OCI-LY1 (cell line): ENCODE results near the gene NXNL2.

Source experiments
- H2AFZ ChIP-seq: fragments of 200-600 bp; sonication (generic), shearing (Covaris generic); 2 replicates; pipeline ENCODE4 v1.6.0; 2014; ENCODE audit warnings: antibody characterized with exemption, mild to moderate bottlenecking, low read length
- H3F3A ChIP-seq: fragments of 200-600 bp; sonication (generic), shearing (Covaris generic); 2 replicates; pipeline ENCODE4 v1.6.0; 2014; ENCODE audit warnings: mild to moderate bottlenecking, antibody characterized with exemption, low read length, moderate library complexity; ENCODE audit not compliant: insufficient read depth
- H3K27ac ChIP-seq: fragments of 200-600 bp; sonication (generic); 2 replicates; pipeline ENCODE4 v1.5.1; 2014; ENCODE audit warnings: low read length, mixed run types, mild to moderate bottlenecking, low read depth; ENCODE audit not compliant: poor library complexity, severe bottlenecking
- H3K27me3 ChIP-seq: fragments of 200-600 bp; sonication (generic); 2 replicates; pipeline ENCODE4 v1.6.0; 2014; ENCODE audit warnings: antibody characterized with exemption, mild to moderate bottlenecking, low read length, moderate library complexity; ENCODE audit not compliant: insufficient read depth
- H3K36me3 ChIP-seq: fragments of 200-600 bp; sonication (generic); 2 replicates; pipeline ENCODE4 v1.6.1; 2014; ENCODE audit warnings: mild to moderate bottlenecking, antibody characterized with exemption, low read length, moderate library complexity, mixed read lengths; ENCODE audit not compliant: insufficient read depth
- H3K4me1 ChIP-seq: fragments of 200-600 bp; sonication (generic); 2 replicates; pipeline ENCODE4 v1.5.1; 2014; ENCODE audit warnings: mild to moderate bottlenecking, low read length, moderate library complexity; ENCODE audit not compliant: insufficient read depth, severe bottlenecking
- H3K4me2 ChIP-seq: fragments of 200-600 bp; sonication (generic), shearing (Covaris generic); 2 replicates; pipeline ENCODE4 v1.6.1; 2014; ENCODE audit warnings: low read length
- H3K4me3 ChIP-seq: fragments of 200-600 bp; sonication (generic); 2 replicates; pipeline ENCODE4 v1.5.1; 2014; ENCODE audit warnings: low read length, low read depth, mild to moderate bottlenecking, mixed read lengths; ENCODE audit not compliant: poor library complexity, severe bottlenecking
- H3K79me2 ChIP-seq: fragments of 200-600 bp; shearing (Covaris generic); 2 replicates; pipeline ENCODE4 v1.6.1; 2016; ENCODE audit warnings: mixed run types, low read length, mixed read lengths; ENCODE audit not compliant: insufficient read depth
- H3K9ac ChIP-seq: fragments of 200-600 bp; sonication (generic), shearing (Covaris generic); 2 replicates; pipeline ENCODE4 v1.6.1; 2014; ENCODE audit warnings: mild to moderate bottlenecking, low read length, mixed read lengths
- H3K9me2 ChIP-seq: fragments of 200-600 bp; sonication (generic), shearing (Covaris generic); 2 replicates; pipeline ENCODE4 v1.6.1; 2014; ENCODE audit warnings: low read depth, mild to moderate bottlenecking, low read length, mixed read lengths
- H3K9me3 ChIP-seq: fragments of 200-600 bp; shearing (Covaris generic); 2 replicates; pipeline ENCODE4 v1.6.1; 2014; ENCODE audit warnings: low read length, mixed read lengths
- H4K20me1 ChIP-seq: fragments of 200-600 bp; sonication (generic), shearing (Covaris generic); 2 replicates; pipeline ENCODE4 v1.6.0; 2016; ENCODE audit warnings: mild to moderate bottlenecking, low read length; ENCODE audit not compliant: insufficient read depth
- CTCF ChIP-seq: fragments of 200-600 bp; sonication (generic), shearing (Covaris generic); IDR thresholded peaks from 2 replicates; pipeline ENCODE4 v1.5.1; 2017; ENCODE audit warnings: mild to moderate bottlenecking, antibody characterized with exemption, low read length, moderate library complexity, mixed read lengths
- EZH2 ChIP-seq: fragments of 200-600 bp; sonication (generic), shearing (Covaris generic); IDR thresholded peaks from 2 replicates; pipeline ENCODE4 v1.8.0; 2017; ENCODE audit warnings: borderline replicate concordance, mixed run types, mild to moderate bottlenecking, antibody characterized with exemption, low read length, moderate library complexity, mixed read lengths

Gene NXNL2

GRCh38 chr9:88530051-88530450, 4.9 kb upstream of the NXNL2 start:
- Histone ChIP-seq H3K4me2 (no peak overlapping the region), H4K20me1 (no peaks in the 10 kb centered on the region), H3K4me1 (no peaks in the 10 kb centered on the region), H3K27me3 (no peaks in the 10 kb centered on the region), H2AFZ (no peak overlapping the region), H3K79me2 (no peaks in the 10 kb centered on the region), H3K9ac (no peak overlapping the region), H3K9me2 (no peaks in the 10 kb centered on the region), H3K4me3 (no peak overlapping the region), H3K27ac (no peak overlapping the region), H3F3A (no peaks in the 10 kb centered on the region), H3K9me3 (no peaks in the 10 kb centered on the region), H3K36me3 (no peaks in the 10 kb centered on the region)
- TF ChIP-seq CTCF = no peak

DNA sequence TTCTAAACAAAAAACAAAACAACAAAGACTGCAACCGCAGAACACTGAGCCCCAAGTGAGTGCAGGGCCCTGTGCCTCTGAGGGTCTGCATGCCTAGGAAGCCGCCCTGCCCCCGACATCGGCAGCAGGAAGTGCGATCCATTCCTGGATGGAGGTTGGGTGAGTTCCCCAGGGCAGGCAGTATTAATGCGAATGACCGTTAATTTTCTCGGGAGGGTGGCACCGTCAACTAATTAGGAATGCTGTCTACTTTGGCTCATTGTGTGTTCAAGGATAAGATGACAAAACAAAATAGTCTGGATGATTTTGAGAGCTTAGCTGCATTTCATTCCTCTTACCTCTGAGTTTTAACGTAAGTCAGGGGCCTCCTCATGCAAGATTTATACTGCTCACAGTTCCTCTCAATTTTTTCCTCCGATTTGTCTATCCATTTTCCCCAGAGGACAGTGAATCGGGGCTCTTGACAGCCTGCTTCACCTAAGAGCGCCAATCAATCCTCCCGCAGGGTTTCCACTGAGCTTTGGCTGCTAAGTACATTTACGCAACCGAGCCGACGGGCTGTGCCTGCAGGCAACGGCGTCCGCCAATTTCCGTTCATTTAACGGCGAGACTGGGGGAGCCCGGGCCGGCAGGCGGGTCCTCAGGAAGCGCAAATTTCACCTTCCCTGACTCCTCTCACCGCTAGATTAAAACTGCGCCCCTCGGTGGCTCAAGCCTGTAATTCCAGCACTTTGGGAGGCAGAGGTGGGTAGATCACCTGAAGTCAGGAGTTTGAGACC, 2.9 kb upstream of the NXNL2 start:
- H2AFZ ChIP-seq = no peak overlapping the region
- no peak overlapping the region for H3K4me3 ChIP-seq
- no peaks in the 10 kb centered on the region for H3K4me1 ChIP-seq
- H3K9me2 ChIP-seq = no peaks in the 10 kb centered on the region
- no peak overlapping the region for H3K27ac ChIP-seq
- H3K9ac ChIP-seq = no peak overlapping the region
- H3K4me2 ChIP-seq = no peak overlapping the region
- no peaks in the 10 kb centered on the region for H3K9me3 ChIP-seq
- H4K20me1 ChIP-seq = no peaks in the 10 kb centered on the region
- H3K36me3 ChIP-seq = no peaks in the 10 kb centered on the region
- no peaks in the 10 kb centered on the region for H3K79me2 ChIP-seq
- TF ChIP-seq CTCF = no peak
- TF ChIP-seq EZH2 = no peak
- no peaks in the 10 kb centered on the region for H3F3A ChIP-seq
- no peaks in the 10 kb centered on the region for H3K27me3 ChIP-seq

DNA sequence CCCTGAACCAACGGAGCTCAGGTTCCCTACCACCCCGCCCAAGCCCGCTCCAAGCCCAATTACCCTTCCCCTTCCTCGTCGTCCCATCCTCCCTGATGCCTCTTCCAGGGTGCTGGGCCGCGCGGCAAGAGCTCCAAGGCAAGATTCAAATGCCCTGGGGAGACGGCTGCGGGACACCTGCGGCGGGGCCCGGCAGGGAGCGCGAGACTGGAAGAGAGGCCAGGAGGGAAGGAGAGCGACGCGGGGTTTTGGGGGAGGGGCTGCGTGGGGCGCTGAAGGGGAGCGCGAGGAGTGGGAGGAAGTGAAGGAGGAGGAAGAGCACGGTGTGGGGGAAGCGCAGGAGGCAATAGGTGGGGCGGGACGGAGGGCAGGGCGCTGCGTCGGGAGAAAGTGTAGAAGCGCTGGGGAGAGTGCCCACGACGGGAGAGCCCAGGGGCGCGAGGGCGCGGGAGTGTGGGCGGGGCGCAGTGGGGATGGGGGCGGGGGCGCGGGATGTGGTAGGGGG, 975 bp upstream of the NXNL2 start:
- Histone ChIP-seq H4K20me1 (no peaks in the 10 kb centered on the region), H3K27me3 (no peaks in the 10 kb centered on the region), H3K9ac (no peak overlapping the region), H3K79me2 (no peaks in the 10 kb centered on the region), H3K4me3 (no peak overlapping the region), H3K36me3 (no peaks in the 10 kb centered on the region), H2AFZ (no peak overlapping the region), H3F3A (no peaks in the 10 kb centered on the region), H3K4me1 (no peaks in the 10 kb centered on the region), H3K9me2 (no peaks in the 10 kb centered on the region), H3K27ac (no peak overlapping the region), H3K4me2 (no peak overlapping the region), H3K9me3 (no peaks in the 10 kb centered on the region)
- TF ChIP-seq EZH2 (no peak), CTCF (no peak)
